Stimulated activated naive CD4-positive, alpha-beta T cell (primary cell): ENCODE measurements around the gene OVOL1.
"Not testable (repeated sequence)": the region's sequence is repeated elsewhere in the genome, so short reads cannot be mapped to it uniquely, and the experiment has no call there.

Experiments used
- DNase-seq, 6 experiments: peaks; one replicate each; lab custom pipeline; 2025; lab: John Stamatoyannopoulos, UW

The OVOL1 gene

DNA sequence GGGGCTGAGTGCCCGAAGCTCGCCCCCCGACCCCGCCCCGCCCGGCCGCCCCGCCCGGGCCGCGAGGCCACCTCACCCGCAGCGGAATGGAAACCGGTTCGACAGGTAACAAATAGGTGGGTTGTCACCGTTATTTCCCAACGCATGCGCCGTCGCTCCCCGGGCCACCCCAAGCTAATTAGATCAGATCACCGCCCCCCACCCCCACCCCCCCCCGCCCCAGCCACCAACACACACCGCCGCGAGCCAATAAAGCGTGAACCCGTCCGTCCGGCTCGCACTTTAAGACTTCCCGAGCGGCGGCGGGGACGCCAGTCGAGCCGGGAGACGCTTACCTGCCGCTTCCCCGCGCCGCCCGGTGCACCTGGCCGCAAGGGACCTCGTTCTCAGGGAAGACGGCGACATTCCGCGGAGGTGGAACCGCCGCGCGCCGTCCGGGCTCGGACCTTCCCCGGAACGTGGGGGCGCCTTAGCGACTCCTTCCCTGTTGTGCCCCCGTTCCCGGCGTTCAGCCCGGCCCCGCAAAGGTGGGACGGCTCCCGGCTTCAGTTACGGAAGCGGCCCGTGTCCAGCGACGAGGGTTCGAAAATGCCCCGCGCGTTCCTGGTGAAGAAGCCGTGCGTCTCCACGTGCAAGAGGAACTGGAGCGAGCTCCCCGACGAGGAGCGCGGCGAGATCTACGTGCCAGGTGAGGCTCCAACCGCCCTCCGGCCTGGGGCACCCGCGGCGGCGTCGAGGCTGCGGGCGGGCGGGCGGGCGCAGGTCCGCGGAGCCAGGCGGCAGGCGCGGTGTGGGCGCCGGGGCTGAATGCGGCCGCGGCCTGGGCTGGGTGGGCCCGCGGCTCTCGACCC lies at the start of gene OVOL1:
TSS of gene OVOL1 (plus strand) at position 278 of the 851 bp plus-strand sequence. CDS start at position 589, 311 bp downstream.
- peak in 1 of 6 experiments; percentile 50 for DNase-seq

DNA sequence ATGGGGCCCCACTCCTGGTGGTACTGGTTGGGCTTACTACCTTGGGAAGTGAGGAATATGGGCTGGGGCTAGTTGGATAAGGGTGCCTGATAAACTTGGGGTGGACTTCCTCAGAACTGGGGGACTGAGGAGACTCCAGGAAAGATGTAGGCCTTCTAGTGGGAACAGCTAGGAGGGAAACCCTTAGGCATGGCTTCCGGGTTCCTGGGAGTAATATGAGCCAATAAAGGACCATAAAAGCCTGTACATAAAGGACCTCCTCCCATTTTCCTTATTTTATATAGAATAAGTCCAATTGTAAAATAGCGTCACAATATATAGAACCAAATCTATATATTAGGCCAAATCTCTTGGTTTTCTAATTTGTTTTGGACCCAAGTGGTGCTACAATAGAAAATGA lies 47.8 kb upstream of the OVOL1 start:
- no peak for DNase-seq

DNA sequence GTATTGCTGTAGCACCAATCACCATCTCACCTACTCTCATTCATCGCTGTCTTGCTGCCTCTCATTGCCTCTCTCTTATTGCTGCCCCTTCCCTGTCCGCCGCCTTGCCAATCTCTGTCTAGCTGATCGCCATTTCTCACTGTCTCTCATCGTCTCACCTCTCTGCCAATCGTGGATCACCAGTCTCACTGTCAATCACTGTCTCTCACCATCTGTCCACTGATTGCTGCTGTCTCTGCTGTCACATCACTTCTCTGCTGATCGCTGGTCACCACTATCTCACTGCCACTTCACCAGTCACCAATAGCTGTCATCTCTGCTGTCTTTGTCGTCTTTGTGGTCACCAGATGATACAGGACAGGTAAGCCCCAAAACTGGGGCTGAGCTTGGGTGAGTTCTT lies 45.7 kb upstream of the OVOL1 start:
- DNase-seq = no peak

DNA sequence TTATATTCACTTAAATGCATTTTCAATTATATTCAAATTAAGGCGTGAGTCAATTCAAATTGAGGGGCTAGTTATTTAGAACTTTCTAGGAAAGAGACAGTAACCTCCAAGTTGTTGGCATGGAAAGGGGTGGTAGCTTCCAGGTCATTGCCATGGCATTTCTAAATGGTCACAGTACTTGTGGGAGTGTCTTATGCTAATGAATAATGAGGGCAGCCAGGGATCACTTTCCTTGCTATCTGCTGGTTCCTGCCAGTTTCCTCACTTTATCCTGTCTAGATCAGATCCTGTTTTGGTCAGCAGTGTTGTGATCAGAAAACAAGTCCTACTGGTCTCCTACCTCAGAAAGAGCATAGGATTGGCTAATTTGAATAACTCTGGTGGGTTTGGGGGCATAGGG lies 44.5 kb upstream of the OVOL1 start:
- no peak for DNase-seq

DNA sequence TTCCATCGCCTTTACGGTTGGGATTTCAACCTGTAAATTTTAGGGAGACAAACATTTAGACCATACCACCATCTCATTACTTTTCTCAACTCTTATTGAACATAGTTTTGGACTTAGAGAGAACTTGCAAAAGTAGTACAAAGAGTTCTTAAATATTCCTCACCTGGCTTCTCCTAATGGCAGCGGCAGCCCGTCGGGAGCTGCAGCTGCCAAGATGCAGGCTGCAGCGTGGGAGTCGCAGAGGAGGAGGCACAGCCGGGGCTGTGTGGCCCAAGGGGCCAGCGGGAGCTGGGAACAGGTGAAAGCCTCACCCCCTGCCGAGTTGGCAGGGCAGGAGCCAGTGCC lies 43.2 kb upstream of the OVOL1 start:
- no peak for DNase-seq

DNA sequence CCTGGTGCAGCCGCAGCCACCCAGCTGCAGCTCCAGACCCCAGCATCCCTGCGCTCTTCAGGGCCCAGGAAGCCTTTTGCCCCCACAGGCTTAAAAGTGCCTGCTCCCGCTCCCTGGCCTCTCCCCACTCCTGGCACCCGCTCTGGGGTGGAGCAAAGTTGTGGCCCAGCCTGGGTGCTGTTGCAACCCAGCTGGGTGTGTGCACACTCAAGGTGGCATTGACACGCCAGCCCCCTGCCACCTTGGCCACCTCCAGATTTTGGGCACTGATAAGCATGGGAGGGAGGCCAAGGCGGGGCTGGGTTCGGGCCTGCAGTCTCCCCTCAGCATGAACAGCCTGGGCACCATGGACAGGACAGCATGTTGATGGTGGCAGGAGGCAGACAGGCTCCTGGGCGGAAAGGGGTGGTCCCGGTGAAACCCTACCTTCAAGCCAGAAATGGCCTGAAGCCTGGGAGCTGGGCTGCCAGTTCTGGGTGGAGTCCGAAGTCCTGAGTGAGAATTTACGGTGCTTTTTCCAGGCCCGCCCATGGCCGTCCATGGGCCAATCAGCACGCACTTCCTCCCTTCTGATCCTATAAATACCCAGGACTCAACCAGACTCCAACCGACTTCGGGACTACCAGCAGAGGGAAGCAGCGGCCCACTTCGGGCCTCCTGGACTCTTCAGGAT lies 42.7 kb upstream of the OVOL1 start:
- DNase-seq = no peak

DNA sequence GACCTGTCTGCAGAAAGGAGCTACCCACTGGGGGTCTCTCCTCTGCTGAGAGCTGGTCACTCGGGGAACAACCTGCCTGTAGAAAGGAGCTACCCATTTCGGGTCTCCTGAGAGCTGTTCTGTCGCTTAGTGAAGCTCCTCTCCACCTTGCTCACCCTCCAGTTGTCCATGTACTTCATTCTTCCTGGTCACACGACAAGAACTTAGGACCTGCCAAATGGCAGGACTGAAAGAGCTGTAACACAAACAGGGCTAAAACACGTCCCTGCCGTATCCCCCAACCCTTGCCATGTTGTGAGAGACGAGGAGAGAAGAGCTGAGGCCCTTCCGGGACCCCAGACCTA lies 42.2 kb upstream of the OVOL1 start:
- DNase-seq = no peak

DNA sequence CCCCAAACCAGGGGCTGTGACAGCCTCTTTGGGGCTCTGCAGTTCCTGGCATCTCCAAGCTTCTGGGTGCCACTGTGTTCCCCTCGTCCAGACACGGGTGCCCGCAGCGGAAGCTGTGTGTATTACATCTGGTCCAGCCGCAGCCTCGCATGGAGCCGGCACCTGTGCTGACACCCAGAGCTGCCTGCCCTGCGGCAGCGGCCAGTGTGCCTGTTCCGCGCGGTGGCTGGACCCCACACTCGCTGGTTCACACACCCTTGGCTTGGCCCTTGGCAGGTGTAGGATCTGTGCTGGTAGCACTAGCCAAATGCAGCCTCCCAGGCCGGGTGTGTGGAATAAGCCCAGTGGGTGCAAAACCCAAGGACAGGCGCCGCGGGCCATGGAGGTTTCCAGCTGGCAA lies 41.8 kb upstream of the OVOL1 start:
- no peak for DNase-seq

DNA sequence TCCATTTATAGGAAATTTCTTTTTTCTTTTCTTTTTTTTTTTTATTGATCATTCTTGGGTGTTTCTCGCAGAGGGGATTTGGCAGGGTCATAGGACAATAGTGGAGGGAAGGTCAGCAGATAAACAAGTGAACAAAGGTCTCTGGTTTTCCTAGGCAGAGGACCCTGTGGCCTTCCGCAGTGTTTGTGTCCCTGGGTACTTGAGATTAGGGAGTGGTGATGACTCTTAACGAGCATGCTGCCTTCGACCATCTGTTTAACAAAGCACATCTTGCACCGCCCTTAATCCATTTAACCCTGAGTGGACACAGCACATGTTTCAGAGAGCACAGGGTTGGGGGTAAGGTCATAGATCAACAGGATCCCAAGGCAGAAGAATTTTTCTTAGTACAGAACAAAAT lies 24.7 kb upstream of the OVOL1 start:
- not testable (repeated sequence) for DNase-seq

DNA sequence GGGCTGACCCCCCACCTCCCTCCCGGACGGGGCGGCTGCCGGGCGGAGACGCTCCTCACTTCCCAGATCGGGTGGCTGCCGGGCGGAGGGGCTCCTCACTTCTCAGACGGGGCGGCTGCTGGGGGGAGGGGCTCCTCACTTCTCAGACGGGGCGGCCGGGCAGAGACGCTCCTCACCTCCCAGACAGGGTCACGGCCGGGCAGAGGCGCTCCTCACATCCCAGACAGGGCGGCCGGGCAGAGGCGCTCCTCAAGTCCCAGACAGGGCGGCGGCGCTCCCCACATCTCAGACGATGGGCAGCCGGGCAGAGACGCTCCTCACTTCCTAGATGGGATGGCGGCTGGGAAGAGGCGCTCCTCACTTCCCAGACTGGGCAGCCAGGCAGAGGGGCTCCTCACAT lies 24.0 kb upstream of the OVOL1 start:
- not testable (repeated sequence) for DNase-seq

DNA sequence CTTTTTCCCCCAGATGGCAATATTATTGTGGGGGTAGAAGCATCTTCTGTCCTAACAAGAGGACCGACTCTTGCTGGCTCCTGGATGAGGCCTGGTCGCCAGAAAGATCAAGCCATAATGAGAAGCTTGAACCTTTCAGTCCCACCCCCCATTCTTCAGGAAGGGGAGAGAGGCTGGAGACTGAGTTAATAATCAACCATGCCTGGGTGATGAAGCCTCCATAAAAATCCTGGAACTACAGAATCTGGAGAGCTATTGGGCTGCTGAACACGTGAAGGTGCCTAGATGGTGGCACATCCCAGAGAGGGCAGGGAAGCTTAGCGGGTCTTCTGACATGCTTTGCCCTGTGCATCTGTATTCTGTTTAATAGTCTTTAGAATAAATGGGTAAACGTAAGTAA lies 22.4 kb upstream of the OVOL1 start:
- DNase-seq = no peak

DNA sequence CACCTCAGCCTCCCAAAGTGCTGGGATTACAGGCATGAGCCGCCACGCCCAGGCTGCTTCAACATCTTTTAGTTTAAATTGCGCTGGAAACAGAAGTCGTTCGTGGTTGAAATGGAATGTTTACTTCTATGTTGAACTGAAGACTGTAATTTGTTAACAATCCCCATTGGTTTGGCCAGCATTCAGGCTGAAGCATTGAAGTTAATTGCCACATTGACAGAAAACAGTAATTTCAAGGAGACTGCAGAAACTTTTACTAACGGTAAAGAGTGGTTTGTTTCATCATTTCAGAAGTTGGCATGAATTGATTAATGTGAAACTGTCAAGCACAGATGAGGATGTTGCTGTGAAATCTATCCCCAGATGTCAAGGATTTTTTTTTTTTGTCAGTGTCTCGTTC lies 20.3 kb upstream of the OVOL1 start:
- DNase-seq = no peak

DNA sequence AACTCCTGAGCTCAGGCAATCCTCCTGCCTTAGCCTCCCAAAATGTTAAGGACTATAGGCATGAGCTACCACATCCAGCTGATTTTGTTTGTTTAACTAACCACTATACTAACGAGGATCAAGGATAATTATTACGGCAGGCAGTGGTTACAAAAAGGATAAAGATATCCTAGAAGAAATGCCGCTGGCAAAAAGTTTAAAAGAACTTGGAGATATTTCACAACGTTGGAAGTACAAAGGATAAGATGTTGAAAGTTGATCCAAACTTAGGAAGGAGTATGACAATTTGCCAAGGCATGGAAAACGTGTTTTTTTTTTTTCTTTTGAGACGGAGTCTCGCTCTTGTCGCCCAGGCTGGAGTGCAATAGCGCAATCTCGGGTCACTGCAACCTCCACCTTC lies 19.5 kb upstream of the OVOL1 start:
- no peak for DNase-seq

DNA sequence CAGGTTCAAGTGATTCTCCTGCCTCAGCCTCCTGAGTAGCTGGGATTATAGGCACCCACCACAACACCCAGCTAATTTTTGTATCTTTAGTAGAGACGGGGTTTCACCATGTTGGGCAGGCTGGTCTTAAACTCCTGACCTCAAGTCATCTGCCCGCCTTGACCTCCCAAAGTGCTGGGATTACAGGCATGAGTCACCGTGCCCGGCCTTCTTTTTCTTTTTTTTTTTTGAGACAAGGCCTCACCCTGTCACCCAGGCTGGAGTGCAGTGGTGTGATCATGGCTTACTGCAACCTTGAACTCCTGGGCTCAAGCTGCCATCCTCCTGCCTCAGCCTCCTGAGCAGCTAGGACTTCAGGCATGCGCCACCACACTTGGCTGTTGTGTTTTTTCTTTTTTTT lies 19.1 kb upstream of the OVOL1 start:
- DNase-seq = not testable (repeated sequence)

DNA sequence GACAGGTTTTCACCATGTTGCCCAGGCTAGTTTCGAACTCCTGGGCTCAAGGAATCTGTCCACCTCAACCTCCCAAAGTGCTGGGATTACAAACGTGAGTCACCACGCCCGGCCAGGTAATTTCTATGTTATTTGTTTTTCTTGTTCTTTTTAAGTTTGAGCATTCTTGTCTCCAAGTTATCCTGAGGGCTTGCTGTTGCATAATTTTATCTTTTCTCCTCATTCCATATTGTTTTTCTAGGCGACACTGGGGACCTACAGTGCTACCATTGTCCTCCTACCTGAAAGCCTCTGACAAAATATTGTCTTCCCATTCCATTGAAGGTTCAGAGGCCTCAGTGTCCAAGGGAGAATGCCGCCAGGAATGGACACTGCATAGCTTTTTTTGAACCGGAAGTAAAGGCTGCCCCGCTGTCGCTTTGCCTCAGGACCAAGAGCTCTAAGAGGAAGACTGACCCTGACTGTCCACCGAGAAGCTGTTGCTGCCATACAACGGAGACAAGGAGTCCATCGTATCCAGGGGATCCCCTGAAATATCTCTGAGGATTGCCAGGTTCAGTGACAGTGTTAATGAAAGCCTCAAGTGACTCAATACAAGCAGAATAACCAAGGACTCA lies 15.8 kb upstream of the OVOL1 start:
- DNase-seq = no peak

DNA sequence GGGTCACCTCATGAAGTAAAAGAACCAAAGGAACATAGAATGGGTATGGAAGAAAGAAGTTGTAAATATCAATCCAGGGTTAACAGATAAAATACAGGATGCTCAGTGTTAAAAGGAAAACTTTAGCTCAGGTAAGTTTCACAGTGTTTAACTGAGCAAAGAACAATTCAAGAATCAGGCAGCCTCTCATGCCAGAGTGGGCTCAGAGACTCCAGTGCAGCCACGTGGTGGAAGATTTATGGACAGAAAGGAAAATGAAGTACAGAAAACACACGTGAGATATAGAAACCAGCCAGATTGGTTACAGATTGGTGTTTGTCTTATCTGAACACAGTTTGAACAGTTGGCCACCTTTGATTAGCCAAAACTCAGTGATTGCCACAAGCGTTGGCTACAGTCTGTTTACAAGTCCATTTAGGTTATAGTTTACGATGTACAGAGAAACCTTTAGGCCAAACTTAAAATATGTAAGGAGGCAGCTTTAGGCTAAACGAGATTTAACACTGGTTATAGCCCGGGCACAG lies 15.2 kb upstream of the OVOL1 start:
- no peak for DNase-seq

DNA sequence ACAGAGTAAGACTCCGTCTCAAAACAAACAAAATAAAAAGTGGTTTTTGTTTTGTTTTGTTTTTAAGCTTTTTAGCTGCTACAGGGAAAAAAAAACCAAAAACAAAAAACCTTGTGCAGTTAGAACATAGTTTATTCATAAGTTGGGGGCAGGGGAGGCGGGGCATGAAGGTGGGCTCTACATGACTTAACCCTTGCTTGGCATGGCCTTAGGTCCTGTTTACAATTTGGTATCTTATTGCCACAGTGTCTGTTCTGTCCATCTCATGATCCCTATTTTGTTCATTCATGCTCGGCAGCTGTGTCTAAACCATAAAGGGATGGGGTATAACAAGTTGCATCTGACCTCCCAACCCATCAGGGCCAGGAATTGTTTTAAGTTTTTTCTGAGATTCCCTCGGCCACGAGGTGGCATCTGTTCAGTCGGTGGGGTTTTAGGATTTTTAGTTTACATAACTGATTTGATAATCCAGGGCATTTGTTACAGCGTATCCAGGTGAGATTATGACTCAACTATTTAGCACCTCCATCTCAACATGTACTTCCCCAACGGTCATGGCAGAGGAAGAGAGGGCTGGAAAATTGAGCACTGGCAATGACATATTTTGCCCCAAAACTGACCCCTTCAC lies 13.0 kb upstream of the OVOL1 start:
- DNase-seq = no peak

DNA sequence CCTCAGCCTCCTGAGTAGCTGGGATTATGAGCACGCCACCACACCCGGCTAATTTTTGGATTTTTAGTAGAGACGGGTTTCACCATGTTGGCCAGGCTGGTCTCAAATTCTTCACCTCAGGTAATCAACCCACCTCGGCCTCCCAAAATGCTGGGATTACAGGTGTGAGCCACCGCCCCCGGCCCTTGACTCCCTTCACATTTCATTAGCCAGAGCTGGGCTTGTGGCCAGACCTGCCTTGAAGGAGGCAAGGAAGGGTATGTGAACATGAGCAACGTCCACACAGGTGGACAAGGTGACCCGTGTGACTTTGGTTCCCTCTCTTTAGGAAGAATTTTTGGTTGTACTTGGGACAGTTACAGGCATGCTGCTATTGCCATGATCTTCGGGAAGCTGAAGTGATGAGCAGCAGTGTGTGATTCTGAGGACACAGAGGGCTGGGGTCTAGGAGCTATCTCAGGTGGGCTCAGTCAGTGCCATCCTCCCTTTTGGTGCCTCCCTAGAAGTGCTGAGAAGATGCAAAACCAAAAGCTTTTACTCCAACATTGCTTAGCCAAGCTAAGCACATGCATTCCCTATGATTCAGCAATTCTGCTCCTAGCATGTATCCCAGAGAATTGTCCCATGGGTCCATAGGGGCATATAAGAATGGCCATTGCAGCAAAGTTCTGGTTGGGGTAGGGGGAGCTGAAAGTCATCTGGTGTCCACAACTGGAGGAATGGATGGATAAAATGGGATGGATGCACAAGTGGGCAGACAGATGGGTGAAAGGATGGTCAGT lies 12.1 kb upstream of the OVOL1 start:
- no peak for DNase-seq

DNA sequence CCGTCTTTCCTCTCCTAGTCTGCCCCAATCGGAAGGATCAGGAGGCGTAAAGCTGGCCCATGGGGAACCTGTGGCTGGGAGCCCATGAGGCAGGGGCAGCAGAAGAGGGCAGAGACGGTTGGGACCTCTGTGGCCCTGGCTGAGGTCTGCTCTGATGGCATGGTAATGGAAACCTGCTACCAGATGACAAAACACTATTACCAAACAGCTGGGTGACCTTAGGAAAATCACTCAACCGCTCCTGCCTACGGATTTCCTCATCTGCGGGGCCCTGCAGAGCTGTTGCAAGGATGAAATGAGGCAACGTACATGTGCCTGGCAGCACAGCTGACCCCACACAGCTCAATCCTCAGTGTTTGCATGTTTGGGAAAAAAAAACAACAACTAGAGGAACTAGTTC lies 10.7 kb upstream of the OVOL1 start:
- no peak for DNase-seq

DNA sequence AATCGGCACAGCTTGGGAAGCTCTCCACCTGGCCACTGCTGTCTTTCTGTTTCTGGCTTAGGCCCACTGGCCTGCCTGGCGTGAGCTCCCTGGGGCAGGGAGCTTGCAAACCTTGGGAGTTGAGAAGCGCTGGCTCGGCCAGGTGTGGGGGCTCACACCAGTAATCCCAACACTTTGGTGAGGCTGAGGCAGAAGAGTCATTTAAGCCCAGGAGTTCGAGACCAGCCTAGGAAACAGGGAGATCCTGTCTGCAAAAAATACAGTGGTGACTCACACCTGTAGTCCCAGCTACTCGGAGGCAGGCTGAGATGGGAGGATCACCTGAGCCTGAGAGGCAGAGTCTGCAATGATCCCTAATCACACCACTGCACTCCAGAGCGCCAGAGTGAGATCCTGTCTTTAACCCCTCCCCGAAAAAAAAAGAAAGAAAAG lies 10.1 kb upstream of the OVOL1 start:
- no peak for DNase-seq

DNA sequence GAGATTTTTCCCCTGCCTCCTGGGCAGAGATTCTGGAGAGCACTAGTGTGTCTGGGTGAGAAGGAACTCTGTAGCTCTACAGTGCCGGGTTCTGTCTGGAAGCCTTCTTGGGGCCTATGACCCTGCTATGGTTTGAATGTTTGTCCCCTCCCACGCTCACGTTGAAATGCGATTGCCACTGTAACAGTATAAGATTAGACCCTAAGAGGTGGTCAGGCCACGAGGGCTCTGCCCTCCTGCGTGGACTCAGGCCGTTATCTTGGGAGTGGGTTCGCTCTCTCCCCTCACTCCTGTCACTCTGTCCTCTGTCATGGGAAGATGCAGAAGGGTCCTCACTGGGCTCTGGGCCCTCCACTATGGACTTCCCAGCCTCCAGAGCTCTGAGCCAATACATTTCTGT lies 9.6 kb upstream of the OVOL1 start:
- no peak for DNase-seq

DNA sequence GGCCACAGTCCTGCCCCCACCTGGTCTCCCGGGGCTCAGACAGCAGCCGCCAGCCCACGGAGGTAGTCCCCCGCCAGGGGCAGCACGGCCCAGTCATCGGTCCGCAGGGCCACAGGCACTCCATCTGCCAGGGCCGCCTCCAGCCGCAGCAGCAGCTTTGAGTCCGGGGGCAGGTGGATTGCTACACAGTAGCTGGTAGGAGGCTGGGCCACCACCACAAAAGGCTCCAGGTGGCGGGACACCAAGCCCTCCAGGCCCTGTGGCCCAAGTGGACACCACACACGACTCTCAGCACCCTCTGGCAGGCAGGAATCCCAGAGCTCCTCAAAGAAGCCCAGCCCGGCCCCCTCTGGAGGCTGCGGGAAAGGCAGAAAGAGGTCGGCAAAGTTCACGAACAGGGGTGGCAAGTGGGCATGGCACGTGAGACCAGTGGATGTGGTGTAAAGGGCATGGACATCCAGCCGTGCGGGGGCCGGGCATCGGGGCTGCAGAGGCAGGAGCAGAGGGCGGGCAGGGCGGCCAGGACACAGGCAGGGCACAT lies 9.0 kb upstream of the OVOL1 start:
- DNase-seq = no peak
